Lung (tissue), 12 donors: ENCODE results near the gene HLCS. TPM values are rescaled to one million over a fixed set of nuclear protein-coding genes. Genes with fewer than 3 reads are reported as not detected.

Source experiments
- ATAC-seq: fragments of 200-7000 bp; cut with Tn5 transposase; one replicate; pipeline ENCODE4 v1.9.1; 2020; ENCODE audit warnings: moderate number of reproducible peaks; ENCODE audit not compliant: insufficient read depth, low FRiP score
- DNase-seq, 3 donors: peaks; one replicate each; pipeline ENCODE4 v3.0.0-alpha.2; 2013 to 2017
- H3K27ac ChIP-seq, 2 donors: one replicate each; pipeline ENCODE4 v1.5.1; 2013; ENCODE audit warnings: mild to moderate bottlenecking in 2 of 2, moderate library complexity in 2 of 2, control low read depth in 1 of 2, inconsistent platforms in 1 of 2, low read depth in 1 of 2, low read length in 1 of 2
- H3K27me3 ChIP-seq, 3 donors: one replicate each; pipeline ENCODE4 v1.5.1; 2013; ENCODE audit warnings: low read length in 2 of 3; ENCODE audit not compliant: control insufficient read depth in 3 of 3, insufficient read depth in 3 of 3
- H3K36me3 ChIP-seq, 4 donors: one replicate each; pipeline ENCODE4 v1.5.1; 2013; ENCODE audit warnings: low read length in 4 of 4, mild to moderate bottlenecking in 1 of 4, moderate library complexity in 1 of 4; ENCODE audit not compliant: control insufficient read depth in 4 of 4, insufficient read depth in 4 of 4
- H3K4me1 ChIP-seq, 5 donors: one replicate each; pipeline ENCODE4 v1.5.1; 2013; ENCODE audit warnings: low read length in 5 of 5, mild to moderate bottlenecking in 2 of 5, moderate library complexity in 1 of 5; ENCODE audit not compliant: control insufficient read depth in 5 of 5, insufficient read depth in 5 of 5
- H3K4me3 ChIP-seq: one replicate; pipeline ENCODE4 v1.5.1; 2013; ENCODE audit warnings: mild to moderate bottlenecking, control low read depth, moderate library complexity
- H3K9ac ChIP-seq, 2 donors: one replicate each; pipeline ENCODE4 v1.5.1; 2013; ENCODE audit warnings: low read length in 2 of 2, control low read depth in 1 of 2; ENCODE audit not compliant: insufficient read depth in 1 of 2
- H3K9me3 ChIP-seq, 4 donors: one replicate each; pipeline ENCODE4 v1.5.1; 2013; ENCODE audit warnings: low read length in 3 of 4, mild to moderate bottlenecking in 1 of 4, moderate library complexity in 1 of 4; ENCODE audit not compliant: control insufficient read depth in 4 of 4, insufficient read depth in 3 of 4
- CTCF ChIP-seq: IDR thresholded peaks from 2 replicates; pipeline ENCODE4 v1.5.1; 2012; ENCODE audit warnings: mild to moderate bottlenecking; ENCODE audit errors: control extremely low read depth, extremely low read depth
- WGBS, 2 donors: extraction: QIAGEN DNeasy Blood & Tissue Kit; methylation state at CpG; one replicate each; pipeline ENCODE4 v1.1.7; 2013; 5-methylcytosine and 5-hydroxymethylcytosine counted together
- polyA plus RNA-seq, 2 donors: library from polyadenylated mRNA; stranded (reverse); fragments of 200-250 nt; gene quantifications; one replicate each; pipeline ENCODE4 v1.2.1, GENCODE V29; 2013
- total RNA-seq, 2 donors: library from RNA; depleted of rRNA in 1 of 2; stranded (reverse); fragments of >200 nt in 1 of 2; gene quantifications; one replicate each; pipeline ENCODE4 v1.2.1, GENCODE V29; 2014 to 2021
- donor health status: control.
- donor health status: control.
- donor health status: Bipolar disorder and iron deficiency.
- donor health status: healthy.
- donor health status: DM: yes; HTN: yes; CAD: no.

HLCS gene
- total and polyA plus RNA-seq, 4 donors = 5.0 to 28.8 (median 17.5) TPM

DNA sequence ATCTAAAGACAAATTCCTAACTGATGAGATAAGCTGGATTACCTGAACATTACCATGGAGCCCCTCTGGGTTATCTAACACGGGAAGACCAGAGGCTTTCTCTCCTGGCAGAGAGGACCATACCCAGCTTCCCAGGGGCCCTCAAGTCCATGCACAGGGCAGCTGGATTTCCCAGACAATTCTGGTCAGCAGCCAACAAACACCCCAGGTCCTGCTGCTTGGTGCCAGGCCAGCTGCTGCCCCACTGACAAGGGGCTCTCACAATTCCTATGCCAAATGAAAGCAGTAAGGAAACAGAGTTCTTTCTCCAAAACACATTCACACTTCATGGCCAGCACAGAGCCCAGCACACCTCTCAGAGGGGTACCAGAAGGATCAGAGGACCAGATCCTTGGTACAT lies 114.2 kb downstream of the HLCS start:
- Histone ChIP-seq H3K27ac (no peak overlapping the region), H3K36me3 (no peaks in the 10 kb centered on the region)
- ATAC-seq = no peak

GRCh38 chr21:36851121-36851520 lies 115.3 kb downstream of the HLCS start:
- no peaks in the 10 kb centered on the region for H3K27me3 ChIP-seq

More for the DNA sequence above, 114.2 kb downstream of the HLCS start:
- WGBS, 2 donors = 78 to 81% methylated on average over 1 of the region's 1 CpG
- Histone ChIP-seq H3K4me3 (no peak overlapping the region), H3K27me3 (no peaks in the 10 kb centered on the region), H3K9me3 (no peaks in the 10 kb centered on the region), H3K4me1 (no peaks in the 10 kb centered on the region), H3K9ac (no peak overlapping the region)
- TF ChIP-seq CTCF = no peak
- no peak for DNase-seq

DNA sequence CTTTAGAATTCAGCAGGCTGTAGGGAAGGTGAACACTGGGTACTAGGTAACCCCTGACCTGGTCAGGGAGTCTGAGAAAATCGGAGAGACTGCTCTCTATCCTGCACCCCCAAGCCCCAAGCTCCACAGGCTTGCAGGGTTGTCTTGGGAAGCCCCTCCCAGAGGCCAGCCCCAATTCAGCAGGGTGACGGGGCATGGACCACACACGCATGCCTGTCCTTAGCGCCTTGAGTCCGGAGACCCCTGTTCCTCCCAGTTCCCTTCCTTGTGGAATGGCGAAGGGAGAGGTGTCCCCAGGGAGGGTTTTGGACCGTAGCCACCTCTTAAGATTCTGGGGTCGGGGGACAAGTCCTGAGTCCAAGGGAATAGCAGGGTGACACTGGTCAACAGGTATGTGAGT lies 116.1 kb downstream of the HLCS start:
- H3K27me3 ChIP-seq = no peaks in the 10 kb centered on the region
- H3K4me1 ChIP-seq = no peaks in the 10 kb centered on the region
- H3K4me3 ChIP-seq = no peak overlapping the region
- no peaks in the 10 kb centered on the region for H3K9me3 ChIP-seq
- H3K27ac ChIP-seq = no peak overlapping the region
- no peak overlapping the region for H3K9ac ChIP-seq
- DNase-seq (no peak), ATAC-seq (no peak)
- H3K36me3 ChIP-seq = no peaks in the 10 kb centered on the region
- TF ChIP-seq CTCF = no peak
- WGBS, 2 donors = 94 to 95% methylated on average over 8 of the region's 8 CpGs

More at GRCh38 chr21:36851121-36851520, 115.3 kb downstream of the HLCS start:
- WGBS, 2 donors = 84 to 88% methylated on average over 5 of the region's 5 CpGs
- H3K27ac ChIP-seq = no peak overlapping the region
- H3K36me3 ChIP-seq = no peaks in the 10 kb centered on the region
- no peak overlapping the region for H3K4me3 ChIP-seq
- no peaks in the 10 kb centered on the region for H3K4me1 ChIP-seq
- H3K9me3 ChIP-seq = no peaks in the 10 kb centered on the region
- TF ChIP-seq CTCF = no peak
- H3K9ac ChIP-seq = no peak overlapping the region
- no peak for ATAC-seq
- DNase-seq = no peak

- Histone ChIP-seq H3K27me3 (no peaks in the 10 kb centered on the region), H3K9me3 (no peaks in the 10 kb centered on the region), H3K27ac (no peak overlapping the region), H3K4me3 (no peak overlapping the region), H3K4me1 (no peaks in the 10 kb centered on the region), H3K36me3 (no peaks in the 10 kb centered on the region), H3K9ac (no peak overlapping the region)
- 85 to 92% methylated on average over 7 of the region's 7 CpGs for WGBS, 2 donors
- DNase-seq (no peak), ATAC-seq (no peak)
- TF ChIP-seq CTCF = no peak
These were observed 116.9 kb downstream of the HLCS start for GRCh38 chr21:36849461-36850105.
